ENCODE results near the gene CPVL. TPM values are rescaled to one million over a fixed set of nuclear protein-coding genes. Genes with fewer than 3 reads are reported as not detected.

Gene CPVL
- polyA plus RNA-seq, 2 of the 4 experiments (the other 2 are of a cell fraction): 0.05 TPM; not detected in 1

DNA sequence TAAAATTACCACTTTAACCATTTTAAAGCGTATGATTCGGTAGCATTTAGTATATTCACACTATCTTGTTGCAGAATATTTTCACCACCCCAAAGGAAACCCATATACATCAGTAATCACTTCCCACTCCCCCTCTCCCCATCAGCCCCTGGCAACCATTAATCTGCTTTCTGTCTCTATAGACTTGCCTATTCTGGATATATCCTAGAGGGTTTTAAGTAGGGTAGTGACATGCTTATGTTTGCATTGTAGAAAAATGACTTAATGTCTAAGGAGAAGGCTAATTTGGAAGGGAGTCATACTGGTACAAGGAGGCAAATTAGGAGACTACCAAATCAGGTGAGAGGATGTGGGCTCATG is 145.6 kb downstream of the CPVL start (continued):
- TF ChIP-seq, protein P1, sequence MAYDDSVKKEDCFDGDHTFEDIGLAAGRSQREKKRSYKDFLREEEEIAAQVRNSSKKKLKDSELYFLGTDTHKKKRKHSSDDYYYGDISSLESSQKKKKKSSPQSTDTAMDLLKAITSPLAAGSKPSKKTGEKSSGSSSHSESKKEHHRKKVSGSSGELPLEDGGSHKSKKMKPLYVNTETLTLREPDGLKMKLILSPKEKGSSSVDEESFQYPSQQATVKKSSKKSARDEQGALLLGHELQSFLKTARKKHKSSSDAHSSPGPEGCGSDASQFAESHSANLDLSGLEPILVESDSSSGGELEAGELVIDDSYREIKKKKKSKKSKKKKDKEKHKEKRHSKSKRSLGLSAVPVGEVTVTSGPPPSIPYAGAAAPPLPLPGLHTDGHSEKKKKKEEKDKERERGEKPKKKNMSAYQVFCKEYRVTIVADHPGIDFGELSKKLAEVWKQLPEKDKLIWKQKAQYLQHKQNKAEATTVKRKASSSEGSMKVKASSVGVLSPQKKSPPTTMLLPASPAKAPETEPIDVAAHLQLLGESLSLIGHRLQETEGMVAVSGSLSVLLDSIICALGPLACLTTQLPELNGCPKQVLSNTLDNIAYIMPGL (CRISPR knock-in tag; IDR thresholded peaks at IDR 0.05; ENCODE audit: borderline replicate concordance): no peak
- TF ChIP-seq RARB (CRISPR knock-in tag; IDR thresholded peaks at IDR 0.05) (no peak), MYC (IDR thresholded peaks at IDR 0.05; ENCODE audit: borderline replicate concordance, low read length) (no peak), SMC3 (IDR thresholded peaks at IDR 0.05) (no peak)

DNA sequence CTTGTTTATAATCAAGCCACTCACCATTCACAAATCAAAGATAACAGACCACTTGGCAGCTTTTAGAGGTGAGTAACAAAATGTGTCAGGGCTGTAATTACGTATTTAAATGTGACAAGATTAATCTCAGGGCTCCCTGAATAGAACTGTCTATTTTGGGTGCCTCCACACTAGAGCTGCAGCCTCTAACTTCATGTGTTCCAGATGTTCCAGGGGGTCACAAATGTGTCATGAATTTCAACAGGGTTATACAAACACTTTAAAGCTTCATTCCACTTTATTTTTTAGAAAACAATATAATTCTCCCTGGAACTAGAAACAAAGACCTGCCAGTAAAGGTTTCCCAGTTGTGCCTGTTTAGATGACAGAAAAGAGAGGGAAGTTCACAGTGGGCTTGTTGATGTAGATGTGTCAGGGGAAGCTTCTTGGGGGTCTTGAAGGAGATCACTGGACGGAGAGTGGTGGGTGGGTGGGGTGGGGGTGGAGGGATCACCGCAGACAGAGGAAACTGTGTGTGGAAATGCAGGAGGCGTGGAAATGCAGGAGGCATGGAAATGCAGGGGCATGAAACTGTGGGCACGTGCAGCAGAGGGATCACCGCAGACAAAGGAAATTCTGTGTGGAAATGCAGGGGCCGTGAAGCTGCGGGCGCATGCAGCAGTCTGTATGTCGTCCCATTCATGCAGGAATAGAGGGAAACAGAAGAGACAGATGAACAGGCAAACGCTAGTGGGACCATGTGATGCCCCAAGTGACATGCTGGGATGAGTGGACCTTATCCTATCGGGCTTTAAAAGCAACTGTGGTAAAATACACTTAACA is 146.2 kb downstream of the CPVL start:
- no peaks in the 10 kb centered on the region for H3K9me3 ChIP-seq
- TF ChIP-seq ZNF302 (CRISPR knock-in tag; IDR thresholded peaks at IDR 0.05): no peak
- TF ChIP-seq RCOR1 (IDR thresholded peaks at IDR 0.05; ENCODE audit: low read depth, low read length): no peak
- no peak for TF ChIP-seq SREBF2 (IDR thresholded peaks at IDR 0.05)
- TF ChIP-seq GATA3 (IDR thresholded peaks at IDR 0.05; ENCODE audit: borderline replicate concordance): no peak
- no peak for TF ChIP-seq ESRRA (IDR thresholded peaks at IDR 0.05; ENCODE audit: borderline replicate concordance, low read length)
- TF ChIP-seq ZFP36 (IDR thresholded peaks at IDR 0.05; ENCODE audit: borderline replicate concordance, partially characterized antibody): no peak
- no peak for TF ChIP-seq CHD2 (IDR thresholded peaks at IDR 0.05; ENCODE audit: low read length, partially characterized antibody)
- no peak for TF ChIP-seq RNF2 (IDR thresholded peaks at IDR 0.05; ENCODE audit: borderline replicate concordance, low read depth)
- TF ChIP-seq NPAS2 (CRISPR knock-in tag; IDR thresholded peaks at IDR 0.05; ENCODE audit: borderline replicate concordance): no peak
- no peak for TF ChIP-seq RARB (CRISPR knock-in tag; IDR thresholded peaks at IDR 0.05)
- TF ChIP-seq, protein P1 (CRISPR knock-in tag; IDR thresholded peaks at IDR 0.05; ENCODE audit: borderline replicate concordance): no peak
- no peak overlapping the region for H3K4me3 ChIP-seq
- no peak overlapping the region for H3K4me2 ChIP-seq
- no peaks in the 10 kb centered on the region for H3K4me1 ChIP-seq
- DNase-seq (ENCODE audit: low read depth in 1 of 2, low spot score in 1 of 2) (no peak), FAIRE-seq (no peak), ATAC-seq (no peak)
- H3K27ac ChIP-seq: no peak overlapping the region
- 27% methylated on average over 11 of the region's 12 CpGs for WGBS (ENCODE audit: missing lambda C conversion rate)
- CTCF ChIA-PET: no interaction called here
- POLR2A ChIA-PET: no interaction called here

DNA sequence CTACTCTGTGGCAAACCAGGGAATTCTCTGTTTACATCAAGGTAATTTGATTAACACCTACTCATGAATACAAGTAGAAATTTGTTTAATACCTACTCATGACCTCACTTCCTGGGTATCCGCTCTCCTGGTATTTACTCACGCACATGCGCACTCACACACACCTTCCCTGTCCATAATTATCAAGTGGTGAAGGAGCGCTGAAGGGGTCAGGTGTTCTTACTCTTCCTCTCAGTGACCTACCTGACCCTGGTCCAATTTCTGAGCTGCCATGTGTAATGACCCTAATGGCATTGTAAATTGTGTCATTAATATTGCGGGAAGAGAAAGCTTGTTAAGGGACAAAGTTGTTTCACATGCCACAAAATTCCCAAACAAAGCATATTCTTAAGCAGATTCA is 146.9 kb downstream of the CPVL start:
- FAIRE-seq: no peak
- CTCF ChIA-PET: no interaction called here

DNA sequence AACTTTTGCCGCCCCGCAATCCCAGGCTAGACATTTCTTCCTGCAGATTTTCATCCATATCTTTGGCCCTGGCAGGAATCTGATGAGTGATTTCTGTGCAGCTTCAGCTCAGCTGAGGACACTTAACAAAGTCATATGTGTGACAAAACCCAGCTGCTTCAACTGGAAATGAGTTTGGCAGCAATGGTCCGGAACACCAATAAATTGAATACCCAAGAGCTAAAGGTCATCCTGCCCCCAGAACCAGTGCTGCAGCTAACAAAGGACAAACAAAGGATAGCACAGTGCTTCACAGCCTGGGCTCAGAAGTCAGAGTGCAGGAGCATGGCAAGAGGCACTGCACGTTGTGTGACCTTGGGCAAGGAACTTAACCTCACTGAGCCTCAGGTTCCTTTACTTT is 148.2 kb downstream of the CPVL start:
- no peaks in the 10 kb centered on the region for H3K4me1 ChIP-seq
- H3K4me2 ChIP-seq: no peak overlapping the region
- DNase-seq (ENCODE audit: low read depth in 1 of 2, low spot score in 1 of 2) (no peak), ATAC-seq (no peak), FAIRE-seq (no peak)
- H3K27ac ChIP-seq: no peak overlapping the region
- no peak overlapping the region for H3K4me3 ChIP-seq
- POLR2A ChIA-PET: no interaction called here
- WGBS (ENCODE audit: missing lambda C conversion rate): 62% methylated on average over 4 of the region's 4 CpGs
- H3K9me3 ChIP-seq: no peaks in the 10 kb centered on the region
- CTCF ChIA-PET: interaction anchor here (0.9 to 1.9 kb wide), 3 partner anchors 11 to 76 kb away, joined by 3 to 6 read pairs (median 6); no protein-coding TSS in a partner anchor
- TF ChIP-seq, protein P2, sequence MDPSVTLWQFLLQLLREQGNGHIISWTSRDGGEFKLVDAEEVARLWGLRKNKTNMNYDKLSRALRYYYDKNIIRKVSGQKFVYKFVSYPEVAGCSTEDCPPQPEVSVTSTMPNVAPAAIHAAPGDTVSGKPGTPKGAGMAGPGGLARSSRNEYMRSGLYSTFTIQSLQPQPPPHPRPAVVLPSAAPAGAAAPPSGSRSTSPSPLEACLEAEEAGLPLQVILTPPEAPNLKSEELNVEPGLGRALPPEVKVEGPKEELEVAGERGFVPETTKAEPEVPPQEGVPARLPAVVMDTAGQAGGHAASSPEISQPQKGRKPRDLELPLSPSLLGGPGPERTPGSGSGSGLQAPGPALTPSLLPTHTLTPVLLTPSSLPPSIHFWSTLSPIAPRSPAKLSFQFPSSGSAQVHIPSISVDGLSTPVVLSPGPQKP (IDR thresholded peaks at IDR 0.05; ENCODE audit: low read depth, low read length): no peak
- TF ChIP-seq TP53 (CRISPR knock-in tag; IDR thresholded peaks at IDR 0.05) (no peak), GATA3 (IDR thresholded peaks at IDR 0.05; ENCODE audit: borderline replicate concordance) (no peak), RCOR1 (IDR thresholded peaks at IDR 0.05; ENCODE audit: low read depth, low read length) (no peak), CBX2 (IDR thresholded peaks at IDR 0.05; ENCODE audit: borderline replicate concordance, low read depth) (no peak), KDM5A (IDR thresholded peaks at IDR 0.05) (no peak), ZC3H11A (IDR thresholded peaks at IDR 0.05) (no peak), RFX5 (IDR thresholded peaks at IDR 0.05) (no peak), POLR2AphosphoS2 (conservative IDR thresholded peaks at IDR 0.05; ENCODE audit: low read length) (no peak)
- TF ChIP-seq, protein P1 (CRISPR knock-in tag; IDR thresholded peaks at IDR 0.05; ENCODE audit: borderline replicate concordance): no peak
- TF ChIP-seq, protein P3, sequence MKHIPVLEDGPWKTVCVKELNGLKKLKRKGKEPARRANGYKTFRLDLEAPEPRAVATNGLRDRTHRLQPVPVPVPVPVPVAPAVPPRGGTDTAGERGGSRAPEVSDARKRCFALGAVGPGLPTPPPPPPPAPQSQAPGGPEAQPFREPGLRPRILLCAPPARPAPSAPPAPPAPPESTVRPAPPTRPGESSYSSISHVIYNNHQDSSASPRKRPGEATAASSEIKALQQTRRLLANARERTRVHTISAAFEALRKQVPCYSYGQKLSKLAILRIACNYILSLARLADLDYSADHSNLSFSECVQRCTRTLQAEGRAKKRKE (CRISPR knock-in tag; IDR thresholded peaks at IDR 0.05; ENCODE audit: low read depth): no peak

More for the DNA sequence above, 146.9 kb downstream of the CPVL start:
- ATAC-seq (no peak), DNase-seq (ENCODE audit: low read depth in 1 of 2, low spot score in 1 of 2) (no peak)
- 81% methylated on average over 5 of the region's 5 CpGs for WGBS (ENCODE audit: missing lambda C conversion rate)
- no peak overlapping the region for H3K4me3 ChIP-seq
- H3K27ac ChIP-seq: no peak overlapping the region
- H3K4me2 ChIP-seq: no peak overlapping the region
- H3K4me1 ChIP-seq: no peaks in the 10 kb centered on the region
- no peak for TF ChIP-seq RFX5 (IDR thresholded peaks at IDR 0.05)
- no peak for TF ChIP-seq CBX2 (IDR thresholded peaks at IDR 0.05; ENCODE audit: borderline replicate concordance, low read depth)
- no peak for TF ChIP-seq ZFP36 (IDR thresholded peaks at IDR 0.05; ENCODE audit: borderline replicate concordance, partially characterized antibody)
- TF ChIP-seq MAZ (IDR thresholded peaks at IDR 0.05; ENCODE audit: borderline replicate concordance, low read depth, low read length): no peak
- no peak for TF ChIP-seq PHF8 (IDR thresholded peaks at IDR 0.05; ENCODE audit: borderline replicate concordance, low read depth)
- POLR2A ChIA-PET: no interaction called here
- H3K9me3 ChIP-seq: no peaks in the 10 kb centered on the region

Data from A549 (cell line).